T-helper 2 cell treated with Interferon-gamma antibody and Interleukin-4, amounts not matched to agents 100 ng/mL and 5 ng/mL, for 36 hours (primary cell): ENCODE results near the gene ABCC4. TPM values are rescaled to one million over a fixed set of nuclear protein-coding genes. Genes with fewer than 3 reads are reported as not detected.
"Not testable (repeated sequence)": the region's sequence is repeated elsewhere in the genome, so short reads cannot be mapped to it uniquely, and the experiment has no call there.

Source experiments
- intact Hi-C: fragments of 100-400 bp; cut with micrococcal nuclease; formaldehyde crosslinking; loops from one replicate; pipeline ENCODE4 v1.15.1; 2023
- total RNA-seq: library from RNA; stranded (reverse); gene quantifications from 2 replicates; pipeline ENCODE4 v1.2.3, GENCODE V29; 2022

ABCC4 gene
- total RNA-seq, 1 donor from 2014 or later, result 7.7 TPM

- intact Hi-C loops, result no loop called here
Observed at GRCh38 chr13:95229855-95230254, 71.4 kb downstream of the ABCC4 start.

GRCh38 chr13:95228130-95228529, 73.1 kb downstream of the ABCC4 start:
- intact Hi-C loops, result no loop called here

GRCh38 chr13:95226932-95227695, 74.1 kb downstream of the ABCC4 start:
- intact Hi-C loops, result no loop called here

GRCh38 chr13:95226476-95226875, 74.8 kb downstream of the ABCC4 start:
- intact Hi-C loops, result no loop called here

GRCh38 chr13:95226050-95226449, 75.2 kb downstream of the ABCC4 start:
- intact Hi-C loops, result no loop called here

GRCh38 chr13:95224064-95224463, 77.2 kb downstream of the ABCC4 start:
- intact Hi-C loops, result no loop called here

- intact Hi-C loops, result no loop called here
Observed at GRCh38 chr13:95222733-95223018, 78.6 kb downstream of the ABCC4 start.

GRCh38 chr13:95221971-95222732, 79.1 kb downstream of the ABCC4 start:
- intact Hi-C loops, result no loop called here

- intact Hi-C loops, result no loop called here
Observed at GRCh38 chr13:95220611-95221010, 80.6 kb downstream of the ABCC4 start.

- intact Hi-C loops, result no loop called here
Observed at GRCh38 chr13:95217920-95218830, 83.1 kb downstream of the ABCC4 start.

- intact Hi-C loops, result no loop called here
Observed at GRCh38 chr13:95216182-95216581, 85.1 kb downstream of the ABCC4 start.

GRCh38 chr13:95212983-95213850, 88.0 kb downstream of the ABCC4 start:
- intact Hi-C loops, result no loop called here

GRCh38 chr13:95209109-95209508, 92.1 kb downstream of the ABCC4 start:
- intact Hi-C loops, result no loop called here

GRCh38 chr13:95207769-95208366, 93.4 kb downstream of the ABCC4 start:
- intact Hi-C loops, result no loop called here

GRCh38 chr13:95206116-95206515, 95.1 kb downstream of the ABCC4 start:
- intact Hi-C loops, result no loop called here

GRCh38 chr13:95204231-95204765, 97.0 kb downstream of the ABCC4 start:
- intact Hi-C loops, result no loop called here

- intact Hi-C loops, result no loop called here
Observed at GRCh38 chr13:95201814-95202651, 99.2 kb downstream of the ABCC4 start.

- intact Hi-C loops, result not testable (repeated sequence)
Observed at GRCh38 chr13:95200386-95200957, 100.8 kb downstream of the ABCC4 start.

GRCh38 chr13:95199896-95200295, 101.4 kb downstream of the ABCC4 start:
- intact Hi-C loops, result no loop called here
